ENCODE results near the gene COPA.

The COPA gene

GRCh38 chr1:160362168-160362957 is 19.3 kb upstream of the COPA start:
- DNase-seq = no peak

GRCh38 chr1:160361814-160362167 is 18.7 kb upstream of the COPA start:
- no peak for DNase-seq

GRCh38 chr1:160361199-160361598 is 18.1 kb upstream of the COPA start:
- no peak for DNase-seq

GRCh38 chr1:160360227-160360695 is 17.2 kb upstream of the COPA start:
- DNase-seq = no peak

- DNase-seq = no peak
These were observed 16.6 kb upstream of the COPA start for GRCh38 chr1:160359559-160360226.

GRCh38 chr1:160358073-160358472 is 15.0 kb upstream of the COPA start:
- DNase-seq = no peak

- no peak for DNase-seq
These were observed 14.4 kb upstream of the COPA start for GRCh38 chr1:160357286-160358002.

GRCh38 chr1:160354388-160354985 is 11.4 kb upstream of the COPA start:
- no peak for DNase-seq

- no peak for DNase-seq
These were observed 10.2 kb upstream of the COPA start for GRCh38 chr1:160353223-160353622.

- DNase-seq = no peak
These were observed 9.5 kb upstream of the COPA start for GRCh38 chr1:160352555-160352954.

GRCh38 chr1:160351629-160352028 is 8.6 kb upstream of the COPA start:
- no peak for DNase-seq

- no peak for DNase-seq
These were observed 3.9 kb upstream of the COPA start for GRCh38 chr1:160346958-160347357.

GRCh38 chr1:160346463-160346862 is 3.4 kb upstream of the COPA start:
- DNase-seq = no peak

GRCh38 chr1:160344936-160345335 is 1.9 kb upstream of the COPA start:
- no peak for DNase-seq

- DNase-seq = no peak
These were observed 1.2 kb upstream of the COPA start for GRCh38 chr1:160344241-160344640.

- peak; percentile 3 for DNase-seq
These were observed 524 bp downstream of the COPA start for GRCh38 chr1:160342526-160342925.

GRCh38 chr1:160340866-160341265 is 2.2 kb downstream of the COPA start:
- no peak for DNase-seq

GRCh38 chr1:160340146-160340545 is 2.9 kb downstream of the COPA start:
- DNase-seq = no peak

GRCh38 chr1:160338580-160338979 is 4.5 kb downstream of the COPA start:
- DNase-seq = no peak

GRCh38 chr1:160332516-160332915 is 10.5 kb downstream of the COPA start:
- no peak for DNase-seq

GRCh38 chr1:160330119-160330518 is 12.9 kb downstream of the COPA start:
- no peak for DNase-seq

GRCh38 chr1:160328184-160328583 is 14.9 kb downstream of the COPA start:
- no peak for DNase-seq

- no peak for DNase-seq
These were observed 16.6 kb downstream of the COPA start for GRCh38 chr1:160326418-160326817.
